Neural cell (in vitro differentiated cells): ENCODE measurements around the gene TLL2. TPM values are rescaled to one million over a fixed set of nuclear protein-coding genes. Genes with fewer than 3 reads are reported as not detected.

Experiments
- H2AFZ ChIP-seq: fragments of 200-600, 300-800 bp; sonication (generic), shearing (Covaris generic); 2 replicates; pipeline ENCODE4 v1.6.0; 2014; ENCODE audit warnings: low read depth, mild to moderate bottlenecking, antibody characterized with exemption, low read length, moderate library complexity
- H3F3A ChIP-seq: fragments of 200-600 bp; shearing (Covaris generic); 2 replicates; pipeline ENCODE4 v1.6.1; 2016; ENCODE audit warnings: mild to moderate bottlenecking, moderate library complexity, mixed read lengths, antibody characterized with exemption, low read length; ENCODE audit not compliant: insufficient read depth, poor library complexity, severe bottlenecking
- H3K27ac ChIP-seq: fragments of 200-600, 300-800 bp; sonication (generic), shearing (Covaris generic); 2 replicates; pipeline ENCODE4 v1.5.1; 2014; ENCODE audit warnings: mild to moderate bottlenecking, low read length, moderate library complexity
- H3K27me3 ChIP-seq: fragments of 300-800, 200-600 bp; sonication (generic), shearing (Covaris generic); 2 replicates; pipeline ENCODE4 v1.6.0; 2014; ENCODE audit warnings: mild to moderate bottlenecking, low read depth, low read length, moderate library complexity; ENCODE audit not compliant: insufficient read depth
- H3K36me3 ChIP-seq: fragments of 300-800, 200-600 bp; sonication (generic), shearing (Covaris generic); 2 replicates; pipeline ENCODE4 v1.5.1; 2014; ENCODE audit warnings: mild to moderate bottlenecking, antibody characterized with exemption, low read length, moderate library complexity; ENCODE audit not compliant: insufficient read depth
- H3K4me2 ChIP-seq: fragments of 300-800, 200-600 bp; sonication (generic), shearing (Covaris generic); 2 replicates; pipeline ENCODE4 v1.6.0; 2014; ENCODE audit warnings: mild to moderate bottlenecking, low read length
- H3K4me3 ChIP-seq: fragments of 300-800, 200-600 bp; sonication (generic), shearing (Covaris generic); 2 replicates; pipeline ENCODE4 v1.5.1; 2014; ENCODE audit warnings: mild to moderate bottlenecking, low read length, moderate library complexity
- H3K79me2 ChIP-seq: fragments of 200-600 bp; shearing (Covaris generic); replicated peaks from 2 replicates; pipeline ENCODE4 v1.6.0; 2014; ENCODE audit warnings: mild to moderate bottlenecking, low read length, moderate library complexity; ENCODE audit not compliant: insufficient read depth
- H3K9ac ChIP-seq: fragments of 300-800, 200-600 bp; sonication (generic), shearing (Covaris generic); 2 replicates; pipeline ENCODE4 v1.6.1; 2016; ENCODE audit warnings: mild to moderate bottlenecking, low read length, mixed read lengths
- H3K9me2 ChIP-seq: fragments of 200-600 bp; shearing (Covaris generic); 2 replicates; pipeline ENCODE4 v1.6.1; 2016; ENCODE audit warnings: mild to moderate bottlenecking, low read length, mixed read lengths; ENCODE audit not compliant: insufficient read depth
- H3K9me3 ChIP-seq: fragments of 200-600, 300-800 bp; sonication (generic), shearing (Covaris generic); 2 replicates; pipeline ENCODE4 v1.6.1; 2016; ENCODE audit warnings: mild to moderate bottlenecking, mixed run types, low read length, moderate library complexity, mixed read lengths
- H4K20me1 ChIP-seq: fragments of 200-600 bp; shearing (Covaris generic); 2 replicates; pipeline ENCODE4 v1.6.1; 2016; ENCODE audit warnings: mild to moderate bottlenecking, mixed run types; ENCODE audit not compliant: insufficient read depth
- EP300 ChIP-seq: fragments of 450-650 bp; conservative IDR thresholded peaks from 2 replicates; pipeline ENCODE4 v1.6.1; 2014; ENCODE audit warnings: antibody characterized with exemption, mild to moderate bottlenecking, moderate library complexity; ENCODE audit not compliant: poor library complexity, severe bottlenecking
- EZH2 ChIP-seq: fragments of 200-600, 300-800 bp; shearing (Covaris generic), sonication (generic); IDR thresholded peaks from 2 replicates; pipeline ENCODE4 v1.6.1; 2014; ENCODE audit warnings: antibody characterized with exemption, low read length, borderline replicate concordance, mild to moderate bottlenecking; ENCODE audit not compliant: insufficient read depth, poor library complexity, severe bottlenecking
- MXI1 ChIP-seq: fragments of 450-650 bp; conservative IDR thresholded peaks from 2 replicates; pipeline ENCODE4 v1.6.1; 2014; ENCODE audit warnings: antibody characterized with exemption, mild to moderate bottlenecking; ENCODE audit not compliant: poor library complexity, severe bottlenecking
- POLR2AphosphoS5 ChIP-seq: IDR thresholded peaks from 2 replicates; pipeline ENCODE4 v1.6.1; 2012
- RAD21 ChIP-seq: fragments of 450-650 bp; conservative IDR thresholded peaks from 2 replicates; pipeline ENCODE4 v1.6.1; 2014; ENCODE audit warnings: antibody characterized with exemption, mild to moderate bottlenecking, moderate library complexity
- SMC3 ChIP-seq: fragments of 450-650 bp; conservative IDR thresholded peaks from 2 replicates; pipeline ENCODE4 v1.6.1; 2014; ENCODE audit warnings: antibody characterized with exemption, mild to moderate bottlenecking, moderate library complexity; ENCODE audit not compliant: poor library complexity
- TAF1 ChIP-seq: IDR thresholded peaks from 2 replicates; pipeline ENCODE4 v1.6.1; 2012; ENCODE audit warnings: low read depth
- polyA plus RNA-seq: library from polyadenylated mRNA; depleted of rRNA; stranded (reverse); fragments of >200 nt; gene quantifications from 2 replicates; pipeline ENCODE4 v1.2.3, GENCODE V29; 2014
- TF ChIP-seq, protein P1 (sequence below): IDR thresholded peaks from 2 replicates; pipeline ENCODE4 v1.6.1; 2012; ENCODE audit warnings: borderline replicate concordance
- TF ChIP-seq, protein P2 (sequence below): fragments of 450-650 bp; IDR thresholded peaks from 2 replicates; pipeline ENCODE4 v1.5.1; 2014; ENCODE audit warnings: antibody characterized with exemption, mild to moderate bottlenecking, moderate library complexity; ENCODE audit not compliant: poor library complexity, severe bottlenecking

TLL2 gene
- polyA plus RNA-seq, 1 donor from 2014 or later, result 0.11 TPM

GRCh38 chr10:96420228-96421009 lies 93.3 kb downstream of the TLL2 start:
- no peaks in the 10 kb centered on the region for H3K79me2 ChIP-seq
- H2AFZ ChIP-seq, result no peak overlapping the region
- no peaks in the 10 kb centered on the region for H3F3A ChIP-seq
- H3K9me3 ChIP-seq, result no peaks in the 10 kb centered on the region
- no peak overlapping the region for H3K4me2 ChIP-seq
- no peaks in the 10 kb centered on the region for H4K20me1 ChIP-seq
- no peak overlapping the region for H3K27ac ChIP-seq
- no peaks in the 10 kb centered on the region for H3K27me3 ChIP-seq
- TF ChIP-seq, protein P1, sequence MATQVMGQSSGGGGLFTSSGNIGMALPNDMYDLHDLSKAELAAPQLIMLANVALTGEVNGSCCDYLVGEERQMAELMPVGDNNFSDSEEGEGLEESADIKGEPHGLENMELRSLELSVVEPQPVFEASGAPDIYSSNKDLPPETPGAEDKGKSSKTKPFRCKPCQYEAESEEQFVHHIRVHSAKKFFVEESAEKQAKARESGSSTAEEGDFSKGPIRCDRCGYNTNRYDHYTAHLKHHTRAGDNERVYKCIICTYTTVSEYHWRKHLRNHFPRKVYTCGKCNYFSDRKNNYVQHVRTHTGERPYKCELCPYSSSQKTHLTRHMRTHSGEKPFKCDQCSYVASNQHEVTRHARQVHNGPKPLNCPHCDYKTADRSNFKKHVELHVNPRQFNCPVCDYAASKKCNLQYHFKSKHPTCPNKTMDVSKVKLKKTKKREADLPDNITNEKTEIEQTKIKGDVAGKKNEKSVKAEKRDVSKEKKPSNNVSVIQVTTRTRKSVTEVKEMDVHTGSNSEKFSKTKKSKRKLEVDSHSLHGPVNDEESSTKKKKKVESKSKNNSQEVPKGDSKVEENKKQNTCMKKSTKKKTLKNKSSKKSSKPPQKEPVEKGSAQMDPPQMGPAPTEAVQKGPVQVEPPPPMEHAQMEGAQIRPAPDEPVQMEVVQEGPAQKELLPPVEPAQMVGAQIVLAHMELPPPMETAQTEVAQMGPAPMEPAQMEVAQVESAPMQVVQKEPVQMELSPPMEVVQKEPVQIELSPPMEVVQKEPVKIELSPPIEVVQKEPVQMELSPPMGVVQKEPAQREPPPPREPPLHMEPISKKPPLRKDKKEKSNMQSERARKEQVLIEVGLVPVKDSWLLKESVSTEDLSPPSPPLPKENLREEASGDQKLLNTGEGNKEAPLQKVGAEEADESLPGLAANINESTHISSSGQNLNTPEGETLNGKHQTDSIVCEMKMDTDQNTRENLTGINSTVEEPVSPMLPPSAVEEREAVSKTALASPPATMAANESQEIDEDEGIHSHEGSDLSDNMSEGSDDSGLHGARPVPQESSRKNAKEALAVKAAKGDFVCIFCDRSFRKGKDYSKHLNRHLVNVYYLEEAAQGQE, result no peak
- no peak for TF ChIP-seq MXI1
- no peak overlapping the region for H3K4me3 ChIP-seq
- H3K9ac ChIP-seq, result no peak overlapping the region
- no peaks in the 10 kb centered on the region for H3K36me3 ChIP-seq
- H3K9me2 ChIP-seq, result no peaks in the 10 kb centered on the region

DNA sequence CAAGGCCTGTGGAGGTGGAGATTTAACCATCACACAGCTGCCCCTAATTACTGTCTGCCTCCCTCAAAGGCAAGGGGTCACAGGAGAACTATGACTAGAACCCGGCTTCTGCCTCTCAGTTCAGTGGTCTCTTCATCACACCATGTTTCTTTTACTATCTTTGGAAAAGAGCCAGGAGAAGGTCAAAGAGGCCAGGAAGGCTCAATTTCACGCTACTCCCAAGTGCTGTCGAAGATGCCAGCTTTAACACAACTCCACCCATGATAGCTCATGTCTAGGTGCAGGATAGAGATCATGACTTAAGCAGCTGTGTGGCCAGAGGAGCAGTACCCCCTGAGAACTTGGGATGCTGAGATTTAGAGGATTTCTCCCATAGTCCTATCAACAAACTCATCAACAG lies 94.4 kb downstream of the TLL2 start:
- Histone ChIP-seq H3K4me2 (no peak overlapping the region), H3K36me3 (no peaks in the 10 kb centered on the region), H3K9me2 (no peaks in the 10 kb centered on the region), H3K27me3 (no peaks in the 10 kb centered on the region), H2AFZ (no peak overlapping the region), H3K4me3 (no peak overlapping the region), H3K9ac (no peak overlapping the region), H3K9me3 (no peaks in the 10 kb centered on the region), H3F3A (no peaks in the 10 kb centered on the region), H3K79me2 (no peaks in the 10 kb centered on the region), H3K27ac (no peak overlapping the region), H4K20me1 (no peaks in the 10 kb centered on the region)
- TF ChIP-seq EP300 (no peak), MXI1 (no peak), SMC3 (no peak), TAF1 (no peak), POLR2AphosphoS5 (no peak), EZH2 (no peak), RAD21 (no peak)
- TF ChIP-seq, protein P2, sequence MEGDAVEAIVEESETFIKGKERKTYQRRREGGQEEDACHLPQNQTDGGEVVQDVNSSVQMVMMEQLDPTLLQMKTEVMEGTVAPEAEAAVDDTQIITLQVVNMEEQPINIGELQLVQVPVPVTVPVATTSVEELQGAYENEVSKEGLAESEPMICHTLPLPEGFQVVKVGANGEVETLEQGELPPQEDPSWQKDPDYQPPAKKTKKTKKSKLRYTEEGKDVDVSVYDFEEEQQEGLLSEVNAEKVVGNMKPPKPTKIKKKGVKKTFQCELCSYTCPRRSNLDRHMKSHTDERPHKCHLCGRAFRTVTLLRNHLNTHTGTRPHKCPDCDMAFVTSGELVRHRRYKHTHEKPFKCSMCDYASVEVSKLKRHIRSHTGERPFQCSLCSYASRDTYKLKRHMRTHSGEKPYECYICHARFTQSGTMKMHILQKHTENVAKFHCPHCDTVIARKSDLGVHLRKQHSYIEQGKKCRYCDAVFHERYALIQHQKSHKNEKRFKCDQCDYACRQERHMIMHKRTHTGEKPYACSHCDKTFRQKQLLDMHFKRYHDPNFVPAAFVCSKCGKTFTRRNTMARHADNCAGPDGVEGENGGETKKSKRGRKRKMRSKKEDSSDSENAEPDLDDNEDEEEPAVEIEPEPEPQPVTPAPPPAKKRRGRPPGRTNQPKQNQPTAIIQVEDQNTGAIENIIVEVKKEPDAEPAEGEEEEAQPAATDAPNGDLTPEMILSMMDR, result no peak
- TF ChIP-seq, protein P1, result no peak
